ENCODE results near the gene GPR21.

The GPR21 gene

GRCh38 chr9:123063896-123064295 is 30.4 kb downstream of the GPR21 start:
- DNase-seq (ENCODE audit: low read depth, low spot score) = no peak

GRCh38 chr9:123064716-123065115 is 31.2 kb downstream of the GPR21 start:
- DNase-seq (ENCODE audit: low read depth, low spot score) = no peak

GRCh38 chr9:123065196-123065595 is 31.7 kb downstream of the GPR21 start:
- DNase-seq (ENCODE audit: low read depth, low spot score) = no peak

GRCh38 chr9:123067136-123067535 is 33.7 kb downstream of the GPR21 start:
- no peak for DNase-seq (ENCODE audit: low read depth, low spot score)

- no peak for DNase-seq (ENCODE audit: low read depth, low spot score)
Measured at GRCh38 chr9:123069010-123069481, 35.6 kb downstream of the GPR21 start.

GRCh38 chr9:123070198-123070597 is 36.7 kb downstream of the GPR21 start:
- DNase-seq (ENCODE audit: low read depth, low spot score) = no peak

GRCh38 chr9:123072407-123072995 is 39.0 kb downstream of the GPR21 start:
- no peak for DNase-seq (ENCODE audit: low read depth, low spot score)

- no peak for DNase-seq (ENCODE audit: low read depth, low spot score)
Measured at GRCh38 chr9:123073441-123073840, 40.0 kb downstream of the GPR21 start.

GRCh38 chr9:123073991-123074422 is 40.5 kb downstream of the GPR21 start:
- no peak for DNase-seq (ENCODE audit: low read depth, low spot score)

GRCh38 chr9:123074628-123075027 is 41.2 kb downstream of the GPR21 start:
- no peak for DNase-seq (ENCODE audit: low read depth, low spot score)

- DNase-seq (ENCODE audit: low read depth, low spot score) = no peak
Measured at GRCh38 chr9:123080444-123080843, 47.0 kb downstream of the GPR21 start.

GRCh38 chr9:123081824-123082223 is 48.4 kb downstream of the GPR21 start:
- no peak for DNase-seq (ENCODE audit: low read depth, low spot score)

GRCh38 chr9:123083680-123084079 is 50.2 kb downstream of the GPR21 start:
- no peak for DNase-seq (ENCODE audit: low read depth, low spot score)

GRCh38 chr9:123084256-123084655 is 50.8 kb downstream of the GPR21 start:
- DNase-seq (ENCODE audit: low read depth, low spot score) = no peak
